K562 (cell line): ENCODE measurements around the gene TP53BP2. TPM values are rescaled to one million over a fixed set of nuclear protein-coding genes. Genes with fewer than 3 reads are reported as not detected.

Source experiments
- CCNT2 ChIP-seq: IDR thresholded peaks from 2 replicates; pipeline ENCODE4 v1.6.1; 2011; ENCODE audit warnings: borderline replicate concordance, low read depth, mild to moderate bottlenecking, moderate library complexity, mixed read lengths, low read length; ENCODE audit not compliant: insufficient read length; ENCODE audit errors: extremely low read depth
- CHCHD3 ChIP-seq: fragments of 250-450 bp; sonication (Bioruptor Pico); IDR thresholded peaks from 2 replicates; pipeline ENCODE4 v2.1.2; 2022; ENCODE audit warnings: mild to moderate bottlenecking
- COPS2 ChIP-seq: fragments of 450-650 bp; conservative IDR thresholded peaks from 2 replicates; pipeline ENCODE4 v1.6.1; 2016; ENCODE audit warnings: mild to moderate bottlenecking, moderate library complexity
- E2F5 ChIP-seq: sonication (generic); formaldehyde crosslinking; IDR thresholded peaks from 2 replicates; pipeline ENCODE4 v1.8.0; 2022; ENCODE audit warnings: mild to moderate bottlenecking, missing genetic modification reagents
- ELF4 ChIP-seq: fragments of 450-650 bp; formaldehyde crosslinking; IDR thresholded peaks from 2 replicates; pipeline ENCODE4 v1.4.0; 2022; ENCODE audit warnings: missing genetic modification characterization
- HDAC2 ChIP-seq: fragments of 450-650 bp; IDR thresholded peaks from 2 replicates; pipeline ENCODE4 v1.6.1; 2016; ENCODE audit warnings: mild to moderate bottlenecking
- HMGN3 ChIP-seq: IDR thresholded peaks from 2 replicates; pipeline ENCODE4 v1.6.1; 2011; ENCODE audit warnings: borderline replicate concordance, low read depth, mild to moderate bottlenecking, mixed read lengths, low read length; ENCODE audit not compliant: insufficient read length; ENCODE audit errors: extremely low read depth
- IRF2 ChIP-seq: sonication (generic); formaldehyde crosslinking; IDR thresholded peaks from 2 replicates; pipeline ENCODE4 v1.8.1; 2022; ENCODE audit warnings: mild to moderate bottlenecking, missing genetic modification reagents
- LCOR ChIP-seq: sonication (generic); formaldehyde crosslinking; IDR thresholded peaks from 2 replicates; pipeline ENCODE4 v1.8.0; 2022; ENCODE audit warnings: mild to moderate bottlenecking, missing genetic modification reagents
- MLLT1 ChIP-seq, 2 experiments: fragments of 450-650 bp; IDR thresholded peaks; 2 replicates each; pipeline ENCODE4 v1.6.1; 2016
- POLR2G ChIP-seq: fragments of 200-400 bp; formaldehyde crosslinking; IDR thresholded peaks from 2 replicates; pipeline ENCODE4 v1.6.1; 2017; ENCODE audit warnings: low read depth, mild to moderate bottlenecking, antibody characterized with exemption, low read length, moderate library complexity
- RBM14 ChIP-seq: fragments of 200-400 bp; formaldehyde crosslinking; IDR thresholded peaks from 2 replicates; pipeline ENCODE4 v1.6.1; 2018; ENCODE audit warnings: low read depth, mild to moderate bottlenecking, low read length, moderate library complexity, borderline replicate concordance; ENCODE audit not compliant: insufficient read depth
- RBM22 ChIP-seq: fragments of 200-400 bp; formaldehyde crosslinking; IDR thresholded peaks from 2 replicates; pipeline ENCODE4 v1.6.1; 2018; ENCODE audit warnings: low read length, low read depth; ENCODE audit not compliant: poor library complexity, severe bottlenecking
- SMARCB1 ChIP-seq: IDR thresholded peaks from 2 replicates; pipeline ENCODE4 v1.6.1; 2011; ENCODE audit warnings: improper control_type of control experiment, low read depth; ENCODE audit not compliant: insufficient read length
- SUPT5H ChIP-seq: fragments of 450-650 bp; IDR thresholded peaks from 2 replicates; pipeline ENCODE4 v1.6.1; 2016
- XRCC3 ChIP-seq: fragments of 450-650 bp; IDR thresholded peaks from 2 replicates; pipeline ENCODE4 v1.6.1; 2017; ENCODE audit warnings: mild to moderate bottlenecking, moderate library complexity
- XRCC5 ChIP-seq: fragments of 200-400 bp; formaldehyde crosslinking; IDR thresholded peaks from 2 replicates; pipeline ENCODE4 v1.6.1; 2017; ENCODE audit warnings: low read depth, mild to moderate bottlenecking, low read length
- ZBTB33 ChIP-seq: sonication (generic); formaldehyde crosslinking; IDR thresholded peaks from 2 replicates; pipeline ENCODE4 v1.8.1; 2023; ENCODE audit warnings: mild to moderate bottlenecking, missing genetic modification reagents
- ZFP36 ChIP-seq: fragments of 150-350 bp; IDR thresholded peaks from 2 replicates; pipeline ENCODE4 v1.6.1; 2018; ENCODE audit warnings: low read length, low read depth; ENCODE audit not compliant: partially characterized antibody
- ZNF639 ChIP-seq, 2 experiments: fragments of 200-800 bp in 1 of 2; sonication (Bioruptor generic) in 1 of 2; sonication (generic) in 1 of 2; formaldehyde crosslinking in 1 of 2; IDR thresholded peaks in 1 of 2; conservative IDR thresholded peaks in 1 of 2; 2 replicates each; pipeline versions ENCODE4 v1.5.0 to v1.6.1; 2016 to 2020; ENCODE audit warnings: missing compliant biosample characterization in 1 of 2, missing genetic modification characterization in 1 of 2, missing genetic modification reagents in 1 of 2
- ZNF668 ChIP-seq: fragments of 250-450 bp; sonication (Bioruptor Pico); IDR thresholded peaks from 2 replicates; pipeline ENCODE4 v1.8.0; 2022; ENCODE audit warnings: mild to moderate bottlenecking, inconsistent platforms
- polyA plus RNA-seq, 8 experiments: library from polyadenylated mRNA; depleted of rRNA in 4 of 8; stranded (reverse) in 5 of 8; unstranded in 3 of 8; fragments of >200 nt; fragmentation: Nextera tagmentation in 2 of 8; fragmentation: Illumina TruSeq in 1 of 8; extraction: Ambion mirVana in 2 of 8; extraction: Trizol in 1 of 8; gene quantifications; 2 replicates each; pipeline versions ENCODE4 v1.2.1 to v1.2.3, GENCODE V29; 2011 to 2014; ENCODE audit warnings: inconsistent platforms in 1 of 8, missing spikeins in 1 of 8
- total RNA-seq, 7 experiments: library from RNA; depleted of rRNA in 6 of 7; stranded (reverse); fragments of >200 nt in 6 of 7; fragmentation: Illumina TruSeq in 2 of 7; extraction: Trizol in 2 of 7; gene quantifications; 2 replicates each; pipeline versions ENCODE4 v1.2.1 to v1.2.3, GENCODE V29; 2011 to 2021; ENCODE audit warnings: low replicate concordance in 1 of 7

TP53BP2 gene
- total and polyA plus RNA-seq, 9 of the 15 experiments (the other 6 are each of a cell fraction or from before 2014, with no cell fraction given): 17.0 to 69.6 (median 40.1) TPM

GRCh38 chr1:223748773-223749733 is 96.7 kb downstream of the TP53BP2 start (continued):
- peak; percentile 94 for TF ChIP-seq ZBTB33
- TF ChIP-seq XRCC3: no peak
- TF ChIP-seq COPS2: no peak
- no peak for TF ChIP-seq ELF4 (CRISPR knock-in tag)
- no peak for TF ChIP-seq CHCHD3 (CRISPR knock-in tag)
- TF ChIP-seq ZFP36: no peak
- peak; percentile 40 for TF ChIP-seq CCNT2
- peak; percentile 70 for TF ChIP-seq HMGN3
- no peak for TF ChIP-seq ZNF639 (CRISPR knock-in tag; conservative IDR thresholded peaks at IDR 0.05 in 1 of 2, IDR thresholded peaks at IDR 0.05 in 1 of 2)
- TF ChIP-seq RBM14: peak; percentile 73; the same call in 1 of the 2 replicates
- TF ChIP-seq SMARCB1: no peak
- 0 out of 2 replicates have a peak, but pooled peaks have one; percentile 15 for TF ChIP-seq ZNF668 (CRISPR knock-in tag)
- TF ChIP-seq E2F5 (CRISPR knock-in tag): no peak
- TF ChIP-seq POLR2G: peak; percentile 66
- no peak for TF ChIP-seq LCOR (CRISPR knock-in tag)
- peak in 1 of 2 experiments; percentile 42; a peak in 1 of 4 replicates for TF ChIP-seq MLLT1 (IDR thresholded peaks at IDR 0.05)
- no peak for TF ChIP-seq HDAC2
- 0 out of 2 replicates have a peak, but pooled peaks have one; percentile 33 for TF ChIP-seq XRCC5
- no peak for TF ChIP-seq SUPT5H
- TF ChIP-seq RBM22: peak; percentile 8
- no peak for TF ChIP-seq IRF2 (CRISPR knock-in tag)
